Neuronal stem cell (in vitro differentiated cells): ENCODE data around the gene FANCL.

Source experiments
- DNase-seq: peaks from one replicate; pipeline ENCODE4 v3.0.0-alpha.2; 2013; ENCODE audit warnings: low spot score
- H2AFZ ChIP-seq: one replicate; pipeline ENCODE4 v1.6.1; 2013; ENCODE audit warnings: mild to moderate bottlenecking, low read length, inconsistent platforms
- H2AK5ac ChIP-seq: 2 replicates; pipeline ENCODE4 v1.6.1; 2013; ENCODE audit warnings: low read depth, mild to moderate bottlenecking, inconsistent platforms, low read length, moderate library complexity, mixed read lengths
- H2BK120ac ChIP-seq: 2 replicates; pipeline ENCODE4 v1.6.1; 2013; ENCODE audit warnings: low read depth, mild to moderate bottlenecking, inconsistent platforms, low read length, moderate library complexity, mixed read lengths
- H2BK12ac ChIP-seq: one replicate; pipeline ENCODE4 v1.6.1; 2013; ENCODE audit warnings: low read length, inconsistent platforms
- H2BK15ac ChIP-seq: 2 replicates; pipeline ENCODE4 v1.6.1; 2013; ENCODE audit warnings: mild to moderate bottlenecking, low read length, inconsistent platforms, mixed read lengths
- H2BK5ac ChIP-seq: one replicate; pipeline ENCODE4 v1.6.1; 2013; ENCODE audit warnings: inconsistent platforms, mild to moderate bottlenecking, low read length, moderate library complexity
- H3K14ac ChIP-seq: one replicate; pipeline ENCODE4 v1.6.1; 2013; ENCODE audit warnings: low read length, inconsistent platforms
- H3K18ac ChIP-seq: 2 replicates; pipeline ENCODE4 v1.6.1; 2013; ENCODE audit warnings: low read length, inconsistent platforms
- H3K23ac ChIP-seq: 2 replicates; pipeline ENCODE4 v1.6.1; 2013; ENCODE audit warnings: low read depth, mild to moderate bottlenecking, mixed read lengths, low read length, inconsistent platforms; ENCODE audit not compliant: poor library complexity
- H3K27ac ChIP-seq: replicated peaks from 3 replicates; pipeline ENCODE4 v1.5.1; 2013; ENCODE audit warnings: low read length, inconsistent platforms
- H3K27me3 ChIP-seq, 3 experiments: 2 replicates each; pipeline ENCODE4 v1.6.1; 2013; ENCODE audit warnings: low read length in 3 of 3, mild to moderate bottlenecking in 2 of 3, inconsistent platforms in 1 of 3, low read depth in 1 of 3, mixed read lengths in 1 of 3, moderate library complexity in 1 of 3; ENCODE audit not compliant: control insufficient read depth in 3 of 3, insufficient read depth in 3 of 3
- H3K36me3 ChIP-seq, 2 donors: replicated peaks in 1 of 2; 2 replicates each; pipeline ENCODE4 v1.6.1; 2013; ENCODE audit warnings: low read length in 2 of 2; ENCODE audit not compliant: control insufficient read depth in 2 of 2, insufficient read depth in 2 of 2
- H3K4ac ChIP-seq: 2 replicates; pipeline ENCODE4 v1.6.1; 2013; ENCODE audit warnings: inconsistent platforms, mild to moderate bottlenecking, low read length, moderate library complexity
- H3K4me1 ChIP-seq, 2 donors: 1 replicate in 1 of 2; 2 replicates in 1 of 2; pipeline ENCODE4 v1.6.1; 2013; ENCODE audit warnings: low read length in 2 of 2, low read depth in 1 of 2; ENCODE audit not compliant: control insufficient read depth in 2 of 2, insufficient read depth in 1 of 2
- H3K4me2 ChIP-seq: one replicate; pipeline ENCODE4 v1.6.1; 2013; ENCODE audit warnings: mild to moderate bottlenecking, low read length, inconsistent platforms; ENCODE audit not compliant: insufficient read depth, poor library complexity, severe bottlenecking
- H3K4me3 ChIP-seq, 2 donors: 2 replicates each; pipeline ENCODE4 v1.5.1; 2013; ENCODE audit warnings: low read length in 2 of 2, mild to moderate bottlenecking in 2 of 2, inconsistent platforms in 1 of 2, moderate library complexity in 1 of 2
- H3K79me1 ChIP-seq: one replicate; pipeline ENCODE4 v1.6.1; 2013; ENCODE audit warnings: low read depth, mild to moderate bottlenecking, inconsistent platforms, low read length, moderate library complexity
- H3K9ac ChIP-seq: one replicate; pipeline ENCODE4 v1.6.1; 2013; ENCODE audit warnings: mild to moderate bottlenecking, low read depth, low read length, inconsistent platforms; ENCODE audit not compliant: poor library complexity
- H3K9me3 ChIP-seq, 2 donors: replicated peaks in 1 of 2; 2 replicates each; pipeline versions ENCODE3 to v1.6.1; 2013; ENCODE audit warnings: low read length in 2 of 2, mild to moderate bottlenecking in 2 of 2, inconsistent platforms in 1 of 2, low read depth in 1 of 2, mixed read lengths in 1 of 2, moderate library complexity in 1 of 2; ENCODE audit not compliant: control insufficient read depth in 2 of 2, insufficient read depth in 1 of 2
- H4K8ac ChIP-seq: one replicate; pipeline ENCODE4 v1.6.1; 2013; ENCODE audit warnings: low read depth, mild to moderate bottlenecking, inconsistent platforms, low read length, moderate library complexity
- H4K91ac ChIP-seq: one replicate; pipeline ENCODE4 v1.6.1; 2013; ENCODE audit warnings: low read length, low read depth, mild to moderate bottlenecking, inconsistent platforms; ENCODE audit not compliant: poor library complexity
- WGBS, 2 donors: extraction: QIAGEN DNeasy Blood & Tissue Kit; methylation state at CpG; one replicate each; pipeline ENCODE4 v1.1.7; 2013; ENCODE audit warnings: missing lambda C conversion rate in 2 of 2, mixed read lengths in 1 of 2; ENCODE audit not compliant: insufficient read length in 2 of 2, insufficient replicate concordance in 1 of 2; ENCODE audit errors: extremely low coverage in 2 of 2; 5-methylcytosine and 5-hydroxymethylcytosine counted together

Gene FANCL

DNA sequence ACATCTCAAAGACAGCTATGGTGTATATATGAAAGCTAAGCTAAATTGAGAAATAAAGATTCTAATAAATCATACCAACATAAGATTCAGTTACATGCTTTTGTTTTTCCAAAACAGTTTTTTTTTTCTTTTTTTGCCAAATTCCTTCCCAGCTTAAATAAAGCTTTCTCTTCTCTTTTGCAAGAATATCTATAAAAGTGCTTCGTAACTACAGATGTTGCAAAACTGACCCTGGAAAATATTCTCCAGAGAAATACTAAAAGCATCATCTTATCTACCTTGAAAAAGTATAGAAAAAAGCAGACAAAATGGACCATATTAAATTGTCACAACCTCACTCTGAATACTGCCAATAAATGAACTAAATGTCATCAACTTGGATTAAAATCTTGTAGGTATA, 38.7 kb downstream of the FANCL start:
- Histone ChIP-seq H3K36me3 (peaks cover 0 to 75% of the 10 kb centered on the region in 2 donors), H3K9ac (no peak overlapping the region)

GRCh38 chr2:58197894-58198293, 43.2 kb downstream of the FANCL start:
- H3K4me3 ChIP-seq = no peak overlapping the region
- H3K36me3 ChIP-seq = peaks cover 2 to 81% of the 10 kb centered on the region in 2 donors
- H3K27me3 ChIP-seq = no peaks in the 10 kb centered on the region
- H3K4me2 ChIP-seq = no peak overlapping the region
- no peak overlapping the region for H3K14ac ChIP-seq
- H3K27ac ChIP-seq = no peak overlapping the region
- no peaks in the 10 kb centered on the region for H3K4me1 ChIP-seq
- H3K18ac ChIP-seq = no peak overlapping the region
- no peak overlapping the region for H3K23ac ChIP-seq
- H2BK120ac ChIP-seq = no peak overlapping the region
- no CpG with 5 or more reads among the region's 2 CpGs for WGBS, 2 donors
- no peak overlapping the region for H2BK5ac ChIP-seq
- no peak overlapping the region for H2BK15ac ChIP-seq
- H3K4ac ChIP-seq = no peak overlapping the region
- H4K8ac ChIP-seq = no peak overlapping the region
- H4K91ac ChIP-seq = no peak overlapping the region
- peaks cover 2% of the 10 kb centered on the region for H3K79me1 ChIP-seq
- no peak overlapping the region for H2AFZ ChIP-seq
- H2BK12ac ChIP-seq = no peak overlapping the region
- DNase-seq = no peak
- no peak overlapping the region for H3K9ac ChIP-seq
- H2AK5ac ChIP-seq = no peak overlapping the region
- H3K9me3 ChIP-seq = no peaks in the 10 kb centered on the region

More for the DNA sequence above, 38.7 kb downstream of the FANCL start:
- Histone ChIP-seq H3K4me3 (no peak overlapping the region), H3K18ac (no peak overlapping the region), H3K4me2 (no peak overlapping the region), H3K79me1 (no peaks in the 10 kb centered on the region), H4K8ac (no peak overlapping the region), H4K91ac (no peak overlapping the region), H3K23ac (no peak overlapping the region), H2BK15ac (no peak overlapping the region), H3K9me3 (no peaks in the 10 kb centered on the region), H2AFZ (no peak overlapping the region), H2AK5ac (no peak overlapping the region), H2BK120ac (no peak overlapping the region), H3K27me3 (no peaks in the 10 kb centered on the region), H3K4ac (no peak overlapping the region), H2BK5ac (no peak overlapping the region), H3K27ac (no peak overlapping the region), H2BK12ac (no peak overlapping the region), H3K4me1 (peaks cover 0 to 3% of the 10 kb centered on the region in 2 donors), H3K14ac (no peak overlapping the region)
- no CpG with 5 or more reads among the region's 1 CpG for WGBS, 2 donors
- DNase-seq = no peak

DNA sequence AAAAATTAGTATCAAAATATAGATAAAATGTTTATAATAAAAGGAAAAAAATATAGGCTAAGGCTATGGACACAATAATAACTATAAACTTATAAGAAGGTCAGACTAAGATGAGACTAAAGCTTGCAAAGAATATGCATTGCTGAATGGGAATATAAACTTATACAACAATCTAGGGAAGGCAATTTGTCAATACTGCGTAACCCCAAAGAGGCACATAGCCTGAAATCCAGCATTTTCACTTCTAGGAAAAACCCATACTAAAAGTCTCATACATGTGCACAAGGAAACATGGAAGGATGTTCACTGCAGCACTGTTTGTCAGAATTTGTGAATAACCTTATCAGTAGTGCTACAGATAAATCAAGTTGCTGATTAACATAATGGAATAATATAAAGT, 45.5 kb downstream of the FANCL start:
- Histone ChIP-seq H3K27me3 (no peaks in the 10 kb centered on the region), H3K9me3 (no peaks in the 10 kb centered on the region), H2BK15ac (no peak overlapping the region), H4K8ac (no peak overlapping the region), H3K79me1 (peaks cover 2% of the 10 kb centered on the region), H3K4me2 (no peak overlapping the region), H3K36me3 (peaks cover 2 to 74% of the 10 kb centered on the region in 2 donors), H2AK5ac (no peak overlapping the region), H3K9ac (no peak overlapping the region), H4K91ac (no peak overlapping the region), H3K4me1 (no peaks in the 10 kb centered on the region), H2BK120ac (no peak overlapping the region), H3K4me3 (no peak overlapping the region), H3K4ac (no peak overlapping the region), H3K18ac (no peak overlapping the region), H3K27ac (no peak overlapping the region), H2BK5ac (no peak overlapping the region), H3K23ac (no peak overlapping the region), H3K14ac (no peak overlapping the region), H2AFZ (no peak overlapping the region), H2BK12ac (no peak overlapping the region)
- WGBS, 2 donors = no CpG with 5 or more reads among the region's 1 CpG
- no peak for DNase-seq

- H2BK120ac ChIP-seq = no peak overlapping the region
- peaks cover 2% of the 10 kb centered on the region for H3K79me1 ChIP-seq
- no peak overlapping the region for H3K4me3 ChIP-seq
- no peaks in the 10 kb centered on the region for H3K9me3 ChIP-seq
- H2BK15ac ChIP-seq = no peak overlapping the region
- H2BK5ac ChIP-seq = no peak overlapping the region
- no peak overlapping the region for H4K91ac ChIP-seq
- no peaks in the 10 kb centered on the region for H3K4me1 ChIP-seq
- DNase-seq = no peak
- no peak overlapping the region for H3K27ac ChIP-seq
- no peak overlapping the region for H4K8ac ChIP-seq
- H2AK5ac ChIP-seq = no peak overlapping the region
- no peak overlapping the region for H3K23ac ChIP-seq
- H2BK12ac ChIP-seq = no peak overlapping the region
- H3K9ac ChIP-seq = no peak overlapping the region
- H3K4ac ChIP-seq = no peak overlapping the region
- no peak overlapping the region for H2AFZ ChIP-seq
- H3K36me3 ChIP-seq = peaks cover 2 to 69% of the 10 kb centered on the region in 2 donors
- no peaks in the 10 kb centered on the region for H3K27me3 ChIP-seq
- no peak overlapping the region for H3K14ac ChIP-seq
- WGBS, 2 donors = no CpG with 5 or more reads among the region's 2 CpGs
- H3K18ac ChIP-seq = no peak overlapping the region
- no peak overlapping the region for H3K4me2 ChIP-seq
Observed at GRCh38 chr2:58194458-58194857, 46.7 kb downstream of the FANCL start.
